Right lobe of liver (tissue), 4 donors: ENCODE results near the gene DUSP5.

Experiments
- POLR2A ChIP-seq: fragments of 450-650 bp; IDR thresholded peaks from one replicate; pipeline ENCODE4 v1.6.1; 2017; ENCODE audit warnings: antibody characterized with exemption, mild to moderate bottlenecking
- TF ChIP-seq, protein P1 (sequence below), 4 donors: fragments of 200-600 bp in 3 of 4; fragments of 450-650 bp in 1 of 4; IDR thresholded peaks; one replicate each; pipeline versions ENCODE4 v1.5.1 to v1.8.0; 2016 to 2022; ENCODE audit warnings: antibody characterized with exemption in 4 of 4, mild to moderate bottlenecking in 2 of 4
- donor health status: DM: no; HTN: no; CAD: no.
- donor health status: DM: no; HTN: no; CAD: no.
- donor health status: DM: no; HTN: yes; CAD: no.

DNA sequence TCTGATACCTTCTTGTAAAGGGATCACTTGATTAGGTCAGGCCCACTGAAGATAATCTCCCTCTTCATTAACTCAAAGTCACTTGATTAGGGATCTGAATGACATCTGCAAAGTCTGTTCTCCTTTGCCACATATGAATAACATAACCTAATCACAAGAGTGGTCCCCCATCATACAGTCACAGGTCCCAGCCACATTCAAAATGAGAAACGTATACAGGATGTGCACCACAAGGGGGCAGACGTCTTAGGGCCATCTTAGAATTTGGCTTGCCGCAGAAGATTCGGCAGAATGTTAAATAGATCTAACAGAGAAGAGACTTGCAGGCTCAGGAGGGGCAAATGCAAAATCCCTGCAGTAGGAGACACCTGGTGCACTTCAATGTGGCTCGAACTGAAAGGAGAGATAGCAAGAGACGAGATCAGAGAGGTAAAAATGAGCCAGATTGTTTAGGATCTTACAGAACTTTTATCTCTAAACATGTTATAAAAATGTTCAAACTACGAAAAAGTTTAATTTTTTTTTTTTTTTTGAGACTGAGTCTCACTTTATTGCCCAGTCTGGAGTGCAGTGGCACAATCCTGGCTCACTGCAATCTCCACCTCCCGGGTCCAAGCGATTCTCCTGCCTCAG, 59.4 kb downstream of the DUSP5 start:
- TF ChIP-seq, protein P1, sequence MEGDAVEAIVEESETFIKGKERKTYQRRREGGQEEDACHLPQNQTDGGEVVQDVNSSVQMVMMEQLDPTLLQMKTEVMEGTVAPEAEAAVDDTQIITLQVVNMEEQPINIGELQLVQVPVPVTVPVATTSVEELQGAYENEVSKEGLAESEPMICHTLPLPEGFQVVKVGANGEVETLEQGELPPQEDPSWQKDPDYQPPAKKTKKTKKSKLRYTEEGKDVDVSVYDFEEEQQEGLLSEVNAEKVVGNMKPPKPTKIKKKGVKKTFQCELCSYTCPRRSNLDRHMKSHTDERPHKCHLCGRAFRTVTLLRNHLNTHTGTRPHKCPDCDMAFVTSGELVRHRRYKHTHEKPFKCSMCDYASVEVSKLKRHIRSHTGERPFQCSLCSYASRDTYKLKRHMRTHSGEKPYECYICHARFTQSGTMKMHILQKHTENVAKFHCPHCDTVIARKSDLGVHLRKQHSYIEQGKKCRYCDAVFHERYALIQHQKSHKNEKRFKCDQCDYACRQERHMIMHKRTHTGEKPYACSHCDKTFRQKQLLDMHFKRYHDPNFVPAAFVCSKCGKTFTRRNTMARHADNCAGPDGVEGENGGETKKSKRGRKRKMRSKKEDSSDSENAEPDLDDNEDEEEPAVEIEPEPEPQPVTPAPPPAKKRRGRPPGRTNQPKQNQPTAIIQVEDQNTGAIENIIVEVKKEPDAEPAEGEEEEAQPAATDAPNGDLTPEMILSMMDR (IDR thresholded peaks at IDR 0.05) = peak; percentile 18 to 69 (median 61)
- no peak for TF ChIP-seq POLR2A
